A549 (cell line): ENCODE results near the gene PPP1R12C. TPM values are rescaled to one million over a fixed set of nuclear protein-coding genes. Genes with fewer than 3 reads are reported as not detected.

Experiments
- ATAC-seq, 2 experiments: fragments of 200-7000 bp in 1 of 2; fragments of >200 bp in 1 of 2; cut with Nextera tagmentation in 1 of 2; cut with Tn5 transposase in 1 of 2; 3 replicates each; pipeline versions ENCODE4 v1.8.0 to v1.9.1; 2018 to 2020; ENCODE audit warnings: mild to moderate bottlenecking in 1 of 2, moderate library complexity in 1 of 2
- CTCF ChIA-PET: fragments of 300-600 bp; sonication (Branson Sonifier 250); formaldehyde crosslinking; extraction: SDS; loops from one replicate; lab custom pipeline; 2021; ENCODE audit warnings: antibody characterized with exemption, inconsistent platforms; lab: Yijun Ruan, JAX
- POLR2A ChIA-PET: fragments of 350-600 bp; formaldehyde crosslinking; extraction: SDS; loops from one replicate; lab custom pipeline; 2021; ENCODE audit warnings: antibody characterized with exemption, inconsistent platforms; lab: Yijun Ruan, JAX
- DNase-seq, 2 experiments: peaks; one replicate each; pipeline versions ENCODE4 v3.0.0 to v3.0.0-alpha.2; 2011 to 2016; ENCODE audit warnings: low read depth in 1 of 2, low spot score in 1 of 2
- FAIRE-seq: peaks from 2 replicates; lab custom pipeline; 2011; peaks lifted over from hg19 to GRCh38; lab: Jason Lieb, UNC
- H3K27ac ChIP-seq, 2 experiments: fragments of >200 bp; sonication (Bioruptor Twin); formaldehyde crosslinking; 3 replicates each; pipeline ENCODE4 v1.5.1; 2016 to 2017
- H3K4me1 ChIP-seq: fragments of >200 bp; sonication (Bioruptor Twin); formaldehyde crosslinking; 3 replicates; pipeline ENCODE4 v1.6.1; 2016
- H3K4me2 ChIP-seq: fragments of >200 bp; sonication (Bioruptor Twin); formaldehyde crosslinking; 3 replicates; pipeline ENCODE4 v1.6.1; 2016
- H3K4me3 ChIP-seq: fragments of >200 bp; sonication (Bioruptor Twin); formaldehyde crosslinking; 3 replicates; pipeline ENCODE4 v1.5.1; 2016
- H3K9me3 ChIP-seq: fragments of >200 bp; sonication (Bioruptor Twin); formaldehyde crosslinking; 3 replicates; pipeline ENCODE4 v1.6.1; 2016
- CBX2 ChIP-seq: fragments of 200-600 bp; sonication (generic); IDR thresholded peaks from 2 replicates; pipeline ENCODE4 v1.6.1; 2016; ENCODE audit warnings: low read depth, mild to moderate bottlenecking, borderline replicate concordance
- CEBPB ChIP-seq, 2 experiments: fragments of >200 bp in 1 of 2; sonication (Bioruptor Twin) in 1 of 2; formaldehyde crosslinking in 1 of 2; IDR thresholded peaks; 2 replicates each; pipeline ENCODE4 v1.6.1; 2012 to 2016
- CHD4 ChIP-seq: fragments of 200-600 bp; sonication (generic); IDR thresholded peaks from 2 replicates; pipeline ENCODE4 v1.6.1; 2016; ENCODE audit warnings: antibody characterized with exemption, mild to moderate bottlenecking, borderline replicate concordance
- CTCF ChIP-seq: fragments of >200 bp; sonication (Bioruptor Twin); formaldehyde crosslinking; IDR thresholded peaks from 3 replicates; pipeline ENCODE4 v1.5.1; 2016
- EHF ChIP-seq: fragments of 250-450 bp; sonication (Bioruptor Pico); IDR thresholded peaks from 2 replicates; pipeline ENCODE4 v1.5.0; 2020; ENCODE audit warnings: mild to moderate bottlenecking
- FOSB ChIP-seq: fragments of 250-450 bp; sonication (Bioruptor Pico); IDR thresholded peaks from 2 replicates; pipeline ENCODE4 v1.5.0; 2020; ENCODE audit warnings: mild to moderate bottlenecking, moderate library complexity
- FOSL2 ChIP-seq, 2 experiments: fragments of 450-650 bp in 1 of 2; fragments of >200 bp in 1 of 2; sonication (Bioruptor Twin) in 1 of 2; formaldehyde crosslinking; IDR thresholded peaks; 2 replicates each; pipeline versions ENCODE4 v1.5.0 to v1.6.1; 2016 to 2020; ENCODE audit warnings: mild to moderate bottlenecking in 1 of 2, moderate library complexity in 1 of 2
- FOXS1 ChIP-seq: fragments of 250-450 bp; sonication (Bioruptor Pico); IDR thresholded peaks from 2 replicates; pipeline ENCODE4 v1.5.0; 2020; ENCODE audit warnings: mild to moderate bottlenecking, moderate library complexity
- GATA3 ChIP-seq: IDR thresholded peaks from 2 replicates; pipeline ENCODE4 v1.6.1; 2012; ENCODE audit warnings: borderline replicate concordance
- HDAC2 ChIP-seq: fragments of 200-600 bp; sonication (generic); IDR thresholded peaks from 2 replicates; pipeline ENCODE4 v1.6.1; 2016
- HOXB13 ChIP-seq: fragments of 250-450 bp; sonication (Bioruptor Pico); IDR thresholded peaks from 2 replicates; pipeline ENCODE4 v1.5.0; 2020; ENCODE audit warnings: low read depth, mild to moderate bottlenecking, moderate library complexity
- JUN ChIP-seq, 2 experiments: fragments of >200 bp; sonication (Bioruptor Twin); formaldehyde crosslinking; IDR thresholded peaks; 2 replicates in 1 of 2; 3 replicates in 1 of 2; pipeline ENCODE4 v1.6.1; 2016 to 2017
- KDM5A ChIP-seq: fragments of 200-600 bp; sonication (generic); IDR thresholded peaks from 2 replicates; pipeline ENCODE4 v1.6.1; 2016; ENCODE audit warnings: antibody characterized with exemption, mild to moderate bottlenecking
- MAFK ChIP-seq: fragments of 450-650 bp; IDR thresholded peaks from 2 replicates; pipeline ENCODE4 v1.6.1; 2014; ENCODE audit not compliant: partially characterized antibody
- MAZ ChIP-seq: fragments of 150-350 bp; IDR thresholded peaks from 2 replicates; pipeline ENCODE4 v1.6.1; 2014; ENCODE audit warnings: antibody characterized with exemption, low read depth, low read length, borderline replicate concordance
- PBX3 ChIP-seq: IDR thresholded peaks from 2 replicates; pipeline ENCODE4 v1.6.1; 2012
- PHF8 ChIP-seq: fragments of 200-600 bp; sonication (generic); IDR thresholded peaks from 2 replicates; pipeline ENCODE4 v1.6.1; 2016; ENCODE audit warnings: low read depth, mild to moderate bottlenecking, antibody characterized with exemption, moderate library complexity, borderline replicate concordance
- RCOR1 ChIP-seq: fragments of 150-350 bp; IDR thresholded peaks from 2 replicates; pipeline ENCODE4 v1.6.1; 2014; ENCODE audit warnings: antibody characterized with exemption, low read length, low read depth
- RFX5 ChIP-seq: fragments of 450-650 bp; IDR thresholded peaks from 2 replicates; pipeline ENCODE4 v1.7.1; 2014; ENCODE audit warnings: antibody characterized with exemption, mild to moderate bottlenecking, moderate library complexity
- RNF2 ChIP-seq: fragments of 200-600 bp; sonication (generic); IDR thresholded peaks from 2 replicates; pipeline ENCODE4 v1.6.1; 2016; ENCODE audit warnings: low read depth, mild to moderate bottlenecking, antibody characterized with exemption, moderate library complexity, borderline replicate concordance
- SMC3 ChIP-seq: fragments of >200 bp; sonication (Bioruptor Twin); formaldehyde crosslinking; IDR thresholded peaks from 3 replicates; pipeline ENCODE4 v1.6.1; 2018; ENCODE audit warnings: inconsistent platforms
- TP53 ChIP-seq: fragments of 250-450 bp; sonication (Bioruptor Pico); IDR thresholded peaks from 2 replicates; pipeline ENCODE4 v1.5.0; 2021; ENCODE audit warnings: mild to moderate bottlenecking, moderate library complexity
- ZFP36 ChIP-seq: fragments of 450-650 bp; IDR thresholded peaks from 2 replicates; pipeline ENCODE4 v1.6.1; 2014; ENCODE audit warnings: borderline replicate concordance; ENCODE audit not compliant: partially characterized antibody
- ZNF302 ChIP-seq: fragments of 250-450 bp; sonication (Bioruptor Pico); IDR thresholded peaks from 2 replicates; pipeline ENCODE4 v1.9.0; 2021; ENCODE audit warnings: inconsistent platforms, mild to moderate bottlenecking, moderate library complexity
- ZSCAN20 ChIP-seq: fragments of 250-450 bp; sonication (Bioruptor Pico); IDR thresholded peaks from 2 replicates; pipeline ENCODE4 v1.8.0; 2022; ENCODE audit warnings: mild to moderate bottlenecking, moderate library complexity
- WGBS: methylation state at CpG from one replicate; pipeline ENCODE4 v1.1.6; 2017; ENCODE audit errors: missing lambda C conversion rate; 5-methylcytosine and 5-hydroxymethylcytosine counted together
- polyA plus RNA-seq, 4 experiments: library from polyadenylated mRNA; depleted of rRNA in 3 of 4; stranded (reverse); fragments of >200 nt; fragmentation: RNase III in 1 of 4; extraction: RNeasy Plus Mini Kit Qiagen cat#74134 plus additional on column Dnase treatment in 1 of 4; gene quantifications; 2 replicates in 3 of 4; 3 replicates in 1 of 4; pipeline ENCODE4 v1.2.3, GENCODE V29; 2011 to 2017

PPP1R12C gene
- polyA plus RNA-seq, 2 of the 4 experiments (the other 2 are of a cell fraction) = 22.0 to 70.3 TPM

- Histone ChIP-seq H3K9me3 (no peaks in the 10 kb centered on the region), H3K4me3 (no peak overlapping the region), H3K4me2 (no peak overlapping the region)
- 97% methylated on average over 25 of the region's 30 CpGs for WGBS
- DNase-seq (no peak), FAIRE-seq (no peak)
- ChIA-PET POLR2A (interaction anchor here (0.6 kb wide), 1 partner anchor 10 kb away, joined by 3 read pairs; no protein-coding TSS in a partner anchor), CTCF (interaction anchor here (0.6 to 1.4 kb wide), 4 partner anchors 20 to 376 kb away, joined by 3 read pairs; no protein-coding TSS in a partner anchor)
- TF ChIP-seq GATA3 (no peak), PBX3 (no peak), ZFP36 (peak; percentile 63), ZSCAN20 (CRISPR knock-in tag) (no peak), HDAC2 (no peak)
- TF ChIP-seq, all 56 proteins: peak for 1
- Histone ChIP-seq H3K27ac (no peak overlapping the region), H3K4me1 (no peaks in the 10 kb centered on the region)
- ATAC-seq = no peak
Measured at GRCh38 chr19:55044771-55045716, 72.4 kb downstream of the PPP1R12C start.

GRCh38 chr19:55044286-55044685 is 73.2 kb downstream of the PPP1R12C start:
- FAIRE-seq (no peak), ATAC-seq (no peak), DNase-seq (no peak)
- Histone ChIP-seq H3K27ac (no peak overlapping the region), H3K4me2 (no peak overlapping the region), H3K9me3 (no peaks in the 10 kb centered on the region), H3K4me3 (no peak overlapping the region), H3K4me1 (no peaks in the 10 kb centered on the region)
- POLR2A ChIA-PET = no interaction called here
- CTCF ChIA-PET = interaction anchor here (1.2 kb wide), 1 partner anchor 44 kb away, joined by 3 read pairs; no protein-coding TSS in a partner anchor
- WGBS = 90% methylated on average over 5 of the region's 5 CpGs
- TF ChIP-seq PHF8 = no peak
- TF ChIP-seq FOSL2 (IDR thresholded peaks at IDR 0.05) = no peak
- no peak for TF ChIP-seq FOSL2 (CRISPR knock-in tag; IDR thresholded peaks at IDR 0.05)
- TF ChIP-seq CTCF = no peak
- TF ChIP-seq HDAC2 = no peak
- no peak for TF ChIP-seq PBX3
- TF ChIP-seq JUN (IDR thresholded peaks at IDR 0.05) = no peak
- TF ChIP-seq FOXS1 (CRISPR knock-in tag) = no peak
- no peak for TF ChIP-seq RFX5
- no peak for TF ChIP-seq SMC3
- TF ChIP-seq RCOR1 = no peak
- TF ChIP-seq KDM5A = no peak

- H3K4me1 ChIP-seq = no peaks in the 10 kb centered on the region
- WGBS = 71% methylated on average over 11 of the region's 11 CpGs
- ATAC-seq (peak in 1 of 2 experiments; percentile 20; a peak in 1 of 6 replicates), DNase-seq (no peak), FAIRE-seq (no peak)
- ChIA-PET POLR2A (no interaction called here), CTCF (no interaction called here)
- H3K9me3 ChIP-seq = no peaks in the 10 kb centered on the region
- H3K27ac ChIP-seq = no peak overlapping the region
- H3K4me2 ChIP-seq = no peak overlapping the region
- no peak overlapping the region for H3K4me3 ChIP-seq
- TF ChIP-seq FOSB (CRISPR knock-in tag) = no peak
- no peak for TF ChIP-seq CTCF
- no peak for TF ChIP-seq MAZ
- no peak for TF ChIP-seq PHF8
- no peak for TF ChIP-seq ZNF302
- TF ChIP-seq RNF2 = no peak
- TF ChIP-seq CHD4 = no peak
- TF ChIP-seq HDAC2 = no peak
- TF ChIP-seq CBX2 = no peak
- no peak for TF ChIP-seq CEBPB (IDR thresholded peaks at IDR 0.05)
- TF ChIP-seq HOXB13 = no peak
- TF ChIP-seq EHF (CRISPR knock-in tag) = no peak
- no peak for TF ChIP-seq ZFP36
- no peak for TF ChIP-seq MAFK
- TF ChIP-seq GATA3 = no peak
- TF ChIP-seq TP53 = no peak
- TF ChIP-seq FOSL2 (IDR thresholded peaks at IDR 0.05) = no peak
- TF ChIP-seq FOSL2 (CRISPR knock-in tag; IDR thresholded peaks at IDR 0.05) = no peak
Measured at GRCh38 chr19:55042688-55043087, 74.7 kb downstream of the PPP1R12C start.
